ENCODE results near the gene ZNF304.
"Not testable (repeated sequence)": the region's sequence is repeated elsewhere in the genome, so short reads cannot be mapped to it uniquely, and the experiment has no call there.

- TF ChIP-seq POLR2A (IDR thresholded peaks at IDR 0.05; ENCODE audit: low read length); GATA1 (IDR thresholded peaks at IDR 0.05; ENCODE audit: low read depth, low read length): not testable (repeated sequence)
These were observed 23.6 kb downstream of the ZNF304 start for GRCh38 chr19:57374647-57375046.
